Peyer's patch (tissue), 4 donors: ENCODE data around the gene ZNF710.

ENCODE experiments used
- CTCF ChIP-seq, 6 experiments: fragments of 450-650 bp in 4 of 6; fragments of 200-600 bp in 2 of 6; sonication (generic) in 1 of 6; IDR thresholded peaks; one replicate each; pipeline ENCODE4 v1.5.1; 2017 to 2019; ENCODE audit warnings: antibody characterized with exemption in 6 of 6, mild to moderate bottlenecking in 3 of 6, moderate library complexity in 1 of 6
- POLR2A ChIP-seq, 2 donors: fragments of 450-650 bp; IDR thresholded peaks; one replicate each; pipeline ENCODE4 v1.5.1; 2017; ENCODE audit warnings: antibody characterized with exemption in 2 of 2, mild to moderate bottlenecking in 2 of 2, moderate library complexity in 2 of 2

- no peak for TF ChIP-seq POLR2A (IDR thresholded peaks at IDR 0.05)
- TF ChIP-seq CTCF (IDR thresholded peaks at IDR 0.05), result no peak
These were observed 64.0 kb downstream of the ZNF710 start for GRCh38 chr15:90064911-90065681.
